ENCODE results near the gene TMEM81. TPM values are rescaled to one million over a fixed set of nuclear protein-coding genes. Genes with fewer than 3 reads are reported as not detected.

The TMEM81 gene
- total RNA-seq, 5 donors from 2014 or later (not counting 1 experiment from before 2014, with no cell fraction given): 2.7 to 7.1 (median 5.0) TPM

GRCh38 chr1:205122489-205122882 lies 38.2 kb upstream of the TMEM81 start:
- 17% methylated on average over 7 of the region's 9 CpGs for WGBS (ENCODE audit: insufficient coverage)
- H3K4me3 ChIP-seq (ENCODE audit: control insufficient read depth in 1 of 2, extremely low read depth in 1 of 2, low read length in 1 of 2): peak overlapping the region; percentile 88 to 92

GRCh38 chr1:205121660-205122488 lies 37.6 kb upstream of the TMEM81 start, which contains the start of gene RBBP5:
Gene RBBP5 (minus strand): TSS chr1:205121978. CDS start chr1:205121873, 105 bp downstream.
- peak within 1 kb of the TSS; percentile 88 to 92 for H3K4me3 ChIP-seq (ENCODE audit: control insufficient read depth in 1 of 2, extremely low read depth in 1 of 2, low read length in 1 of 2)
- WGBS (ENCODE audit: insufficient coverage): 0% methylated on average over 32 of the region's 46 CpGs
- POLR2A ChIA-PET: interaction anchor here (0.9 to 1.2 kb wide), 2 partner anchors 510 to 511 kb away, joined by 3 read pairs; no protein-coding TSS in a partner anchor
- H3K9me3 Mint-ChIP-seq: no peaks in the 10 kb centered on the region
- H3K27ac ChIP-seq (ENCODE audit: low read length): peak within 1 kb of the TSS; percentile 99
- peak within 1 kb of the TSS; percentile 97 to 99 (median 98) for H3K4me3 Mint-ChIP-seq
- H3K9me3 ChIP-seq: no peaks in the 10 kb centered on the region
- no peaks in the 10 kb centered on the region for H3K27me3 Mint-ChIP-seq
- DNase-seq (peak; percentile 88 to 98 (median 94)), ATAC-seq (replicated peaks in 1 of 4) (peak; percentile 93 to 98 (median 98))
- peaks cover 16 to 17% of the 10 kb centered on the region in 2 experiments for H3K4me1 ChIP-seq (ENCODE audit: control insufficient read depth in 1 of 2, extremely low read depth in 1 of 2, insufficient read depth in 2 of 2, low read length in 2 of 2)
- H3K36me3 ChIP-seq (ENCODE audit: control insufficient read depth in 2 of 2, extremely low read depth in 1 of 2, insufficient read depth in 1 of 2, low read length in 1 of 2): peaks cover 3 to 8% of the 10 kb centered on the region in 2 donors
- peaks cover 4% of the 10 kb centered on the region for H3K36me3 Mint-ChIP-seq
- H3K27ac Mint-ChIP-seq: peak within 1 kb of the TSS; percentile 99 to 100
- no peaks in the 10 kb centered on the region for H3K27me3 ChIP-seq (replicated peaks in 1 of 2; ENCODE audit: control insufficient read depth in 2 of 2, extremely low read depth in 1 of 2, insufficient read depth in 2 of 2, low read length in 1 of 2)
- peaks cover 50 to 55% (median 52%) of the 10 kb centered on the region in 3 donors for H3K4me1 Mint-ChIP-seq
- CTCF ChIA-PET: interaction anchor here in 1 of 2 donors (0.6 to 2.0 kb wide), 7 partner anchors 13 to 509 kb away, joined by 3 to 11 read pairs (median 3); no protein-coding TSS in a partner anchor

More at GRCh38 chr1:205122489-205122882, 38.2 kb upstream of the TMEM81 start:
- no peaks in the 10 kb centered on the region for H3K27me3 ChIP-seq (replicated peaks in 1 of 2; ENCODE audit: control insufficient read depth in 2 of 2, extremely low read depth in 1 of 2, insufficient read depth in 2 of 2, low read length in 1 of 2)
- ChIA-PET CTCF (interaction anchor here (0.8 to 1.5 kb wide), 7 partner anchors 19 to 202 kb away, joined by 3 to 11 read pairs (median 3); no protein-coding TSS in a partner anchor), POLR2A (interaction anchor here in 1 of 2 donors (0.6 kb wide), 1 partner anchor 646 kb away, joined by 3 read pairs; no protein-coding TSS in a partner anchor)
- H3K9me3 ChIP-seq: no peaks in the 10 kb centered on the region
- peaks cover 49 to 55% (median 52%) of the 10 kb centered on the region in 3 donors for H3K4me1 Mint-ChIP-seq
- H3K36me3 Mint-ChIP-seq: peaks cover 3% of the 10 kb centered on the region
- peaks cover 16 to 17% of the 10 kb centered on the region in 2 experiments for H3K4me1 ChIP-seq (ENCODE audit: control insufficient read depth in 1 of 2, extremely low read depth in 1 of 2, insufficient read depth in 2 of 2, low read length in 2 of 2)
- H3K27ac ChIP-seq (ENCODE audit: low read length): peak overlapping the region; percentile 99
- ATAC-seq (replicated peaks in 1 of 4) (no peak), DNase-seq (no peak)
- H3K27me3 Mint-ChIP-seq: no peaks in the 10 kb centered on the region
- H3K4me3 Mint-ChIP-seq: peak overlapping the region; percentile 97 to 99 (median 98)
- peaks cover 3 to 5% of the 10 kb centered on the region in 2 donors for H3K36me3 ChIP-seq (ENCODE audit: control insufficient read depth in 2 of 2, extremely low read depth in 1 of 2, insufficient read depth in 1 of 2, low read length in 1 of 2)
- no peaks in the 10 kb centered on the region for H3K9me3 Mint-ChIP-seq
- H3K27ac Mint-ChIP-seq: peak overlapping the region; percentile 99 to 100

- Mint-ChIP-seq H3K27ac (no peak overlapping the region), H3K4me3 (peak overlapping the region in 1 of 3 donors; percentile 5), H3K27me3 (no peaks in the 10 kb centered on the region), H3K4me1 (peaks cover 58 to 66% (median 64%) of the 10 kb centered on the region in 3 donors), H3K36me3 (peaks cover 12% of the 10 kb centered on the region), H3K9me3 (no peaks in the 10 kb centered on the region)
- 80% methylated on average over 1 of the region's 2 CpGs for WGBS (ENCODE audit: insufficient coverage)
- Histone ChIP-seq H3K4me3 (ENCODE audit: control insufficient read depth in 1 of 2, extremely low read depth in 1 of 2, low read length in 1 of 2) (no peak overlapping the region), H3K4me1 (ENCODE audit: control insufficient read depth in 1 of 2, extremely low read depth in 1 of 2, insufficient read depth in 2 of 2, low read length in 2 of 2) (peaks cover 16 to 17% of the 10 kb centered on the region in 2 experiments), H3K27me3 (replicated peaks in 1 of 2; ENCODE audit: control insufficient read depth in 2 of 2, extremely low read depth in 1 of 2, insufficient read depth in 2 of 2, low read length in 1 of 2) (no peaks in the 10 kb centered on the region), H3K36me3 (ENCODE audit: control insufficient read depth in 2 of 2, extremely low read depth in 1 of 2, insufficient read depth in 1 of 2, low read length in 1 of 2) (peaks cover 3 to 29% of the 10 kb centered on the region in 2 donors), H3K27ac (ENCODE audit: low read length) (no peak overlapping the region), H3K9me3 (no peaks in the 10 kb centered on the region)
- DNase-seq (no peak), ATAC-seq (replicated peaks in 1 of 4) (no peak)
- POLR2A ChIA-PET: no interaction called here
- CTCF ChIA-PET: no interaction called here
Measured at GRCh38 chr1:205118752-205119151, 34.5 kb upstream of the TMEM81 start.

- no peak overlapping the region for H3K27ac ChIP-seq (ENCODE audit: low read length)
- H3K27me3 ChIP-seq (replicated peaks in 1 of 2; ENCODE audit: control insufficient read depth in 2 of 2, extremely low read depth in 1 of 2, insufficient read depth in 2 of 2, low read length in 1 of 2): no peaks in the 10 kb centered on the region
- no peaks in the 10 kb centered on the region for H3K4me1 ChIP-seq (ENCODE audit: control insufficient read depth in 1 of 2, extremely low read depth in 1 of 2, insufficient read depth in 2 of 2, low read length in 2 of 2)
- ATAC-seq (replicated peaks in 1 of 4) (no peak), DNase-seq (no peak)
- no peaks in the 10 kb centered on the region for H3K9me3 ChIP-seq
- H3K4me3 ChIP-seq (ENCODE audit: control insufficient read depth in 1 of 2, extremely low read depth in 1 of 2, low read length in 1 of 2): no peak overlapping the region
- H3K4me3 Mint-ChIP-seq: no peak overlapping the region
- no peaks in the 10 kb centered on the region for H3K9me3 Mint-ChIP-seq
- H3K4me1 Mint-ChIP-seq: peaks cover 12 to 20% (median 18%) of the 10 kb centered on the region in 3 donors
- no peaks in the 10 kb centered on the region for H3K27me3 Mint-ChIP-seq
- ChIA-PET CTCF (no interaction called here), POLR2A (no interaction called here)
- H3K27ac Mint-ChIP-seq: no peak overlapping the region
- H3K36me3 ChIP-seq (ENCODE audit: control insufficient read depth in 2 of 2, extremely low read depth in 1 of 2, insufficient read depth in 1 of 2, low read length in 1 of 2): peaks cover 0 to 60% of the 10 kb centered on the region in 2 donors
- H3K36me3 Mint-ChIP-seq: peaks cover 34% of the 10 kb centered on the region
Measured at GRCh38 chr1:205111354-205111753, 27.1 kb upstream of the TMEM81 start.

GRCh38 chr1:205109711-205110110 lies 25.5 kb upstream of the TMEM81 start:
- CTCF ChIA-PET: interaction anchor here in 1 of 2 donors (0.6 to 1.6 kb wide), 4 partner anchors 12 to 1166 kb away, joined by 3 to 5 read pairs (median 3); partner anchors contain the start of gene RBBP5

GRCh38 chr1:205109269-205109668 lies 25.0 kb upstream of the TMEM81 start:
- H3K36me3 Mint-ChIP-seq: peaks cover 45% of the 10 kb centered on the region
- peaks cover 0 to 67% of the 10 kb centered on the region in 2 donors for H3K36me3 ChIP-seq (ENCODE audit: control insufficient read depth in 2 of 2, extremely low read depth in 1 of 2, insufficient read depth in 1 of 2, low read length in 1 of 2)
- H3K4me3 Mint-ChIP-seq: no peak overlapping the region
- ChIA-PET CTCF (interaction anchor here in 1 of 2 donors (0.7 to 1.6 kb wide), 4 partner anchors 13 to 147 kb away, joined by 3 to 5 read pairs (median 3); partner anchors contain the start of gene RBBP5), POLR2A (interaction anchor here in 1 of 2 donors (0.6 kb wide), 1 partner anchor 1274 kb away, joined by 4 read pairs; no protein-coding TSS in a partner anchor)
- ATAC-seq (replicated peaks in 1 of 4) (no peak), DNase-seq (no peak)
- no peak overlapping the region for H3K27ac ChIP-seq (ENCODE audit: low read length)
- H3K9me3 ChIP-seq: no peaks in the 10 kb centered on the region
- no peaks in the 10 kb centered on the region for H3K4me1 ChIP-seq (ENCODE audit: control insufficient read depth in 1 of 2, extremely low read depth in 1 of 2, insufficient read depth in 2 of 2, low read length in 2 of 2)
- H3K27ac Mint-ChIP-seq: no peak overlapping the region
- WGBS (ENCODE audit: insufficient coverage): no CpG with 5 or more reads among the region's 1 CpG
- H3K4me3 ChIP-seq (ENCODE audit: control insufficient read depth in 1 of 2, extremely low read depth in 1 of 2, low read length in 1 of 2): no peak overlapping the region
- H3K27me3 ChIP-seq (replicated peaks in 1 of 2; ENCODE audit: control insufficient read depth in 2 of 2, extremely low read depth in 1 of 2, insufficient read depth in 2 of 2, low read length in 1 of 2): no peaks in the 10 kb centered on the region
- H3K27me3 Mint-ChIP-seq: no peaks in the 10 kb centered on the region
- H3K4me1 Mint-ChIP-seq: peaks cover 5 to 12% (median 10%) of the 10 kb centered on the region in 3 donors
- no peaks in the 10 kb centered on the region for H3K9me3 Mint-ChIP-seq

More at GRCh38 chr1:205109711-205110110, 25.5 kb upstream of the TMEM81 start:
- Mint-ChIP-seq H3K9me3 (no peaks in the 10 kb centered on the region), H3K27ac (no peak overlapping the region), H3K4me3 (no peak overlapping the region), H3K27me3 (no peaks in the 10 kb centered on the region), H3K4me1 (peaks cover 5 to 12% (median 10%) of the 10 kb centered on the region in 3 donors), H3K36me3 (peaks cover 42% of the 10 kb centered on the region)
- no peak overlapping the region for H3K4me3 ChIP-seq (ENCODE audit: control insufficient read depth in 1 of 2, extremely low read depth in 1 of 2, low read length in 1 of 2)
- WGBS (ENCODE audit: insufficient coverage): 100% methylated on average over 2 of the region's 5 CpGs
- no peak for DNase-seq
- H3K4me1 ChIP-seq (ENCODE audit: control insufficient read depth in 1 of 2, extremely low read depth in 1 of 2, insufficient read depth in 2 of 2, low read length in 2 of 2): no peaks in the 10 kb centered on the region
- no peaks in the 10 kb centered on the region for H3K9me3 ChIP-seq
- H3K27me3 ChIP-seq (replicated peaks in 1 of 2; ENCODE audit: control insufficient read depth in 2 of 2, extremely low read depth in 1 of 2, insufficient read depth in 2 of 2, low read length in 1 of 2): no peaks in the 10 kb centered on the region
- peaks cover 0 to 67% of the 10 kb centered on the region in 2 donors for H3K36me3 ChIP-seq (ENCODE audit: control insufficient read depth in 2 of 2, extremely low read depth in 1 of 2, insufficient read depth in 1 of 2, low read length in 1 of 2)
- POLR2A ChIA-PET: interaction anchor here in 1 of 2 donors (0.6 kb wide), 2 partner anchors 14 to 1274 kb away, joined by 3 to 4 read pairs; no protein-coding TSS in a partner anchor
- no peak overlapping the region for H3K27ac ChIP-seq (ENCODE audit: low read length)
- ATAC-seq (replicated peaks in 1 of 4): no peak
